Activated CD8-positive, alpha-beta T cell treated with anti-CD3 and anti-CD28 coated beads for 36 hours (primary cell): ENCODE results near the gene SPATA13. TPM values are rescaled to one million over a fixed set of nuclear protein-coding genes. Genes with fewer than 3 reads are reported as not detected.
"Not testable (repeated sequence)": the region's sequence is repeated elsewhere in the genome, so short reads cannot be mapped to it uniquely, and the experiment has no call there.

Experiments used
- ATAC-seq: fragments of 200-7000 bp; cut with Tn5 transposase; one replicate; pipeline ENCODE4 v1.10.0; 2021; ENCODE audit warnings: mild to moderate bottlenecking, moderate library complexity
- CTCF ChIA-PET: fragments of 350-600 bp; sonication (Branson Sonifier 250); formaldehyde crosslinking; loops from one replicate; lab custom pipeline; 2021; ENCODE audit warnings: antibody characterized with exemption; lab: Charles Lee
- POLR2A ChIA-PET: fragments of 350-600 bp; sonication (Branson Sonifier 250); formaldehyde crosslinking; loops from one replicate; lab custom pipeline; 2021; ENCODE audit warnings: antibody characterized with exemption; lab: Charles Lee
- DNase-seq: peaks from one replicate; pipeline ENCODE4 v3.0.0-alpha.2; 2020
- H3K27ac Mint-ChIP-seq: one replicate; pipeline ENCODE4 v1.8.0; 2021; ENCODE audit warnings: mild to moderate bottlenecking, mixed read lengths
- H3K27me3 Mint-ChIP-seq: one replicate; pipeline ENCODE4 v1.8.0; 2021; ENCODE audit warnings: mixed read lengths
- H3K36me3 Mint-ChIP-seq: one replicate; pipeline ENCODE4 v1.8.0; 2021; ENCODE audit warnings: low read depth, mixed read lengths
- H3K4me1 Mint-ChIP-seq: one replicate; pipeline ENCODE4 v1.8.0; 2021; ENCODE audit warnings: low read depth, mixed read lengths
- H3K4me3 Mint-ChIP-seq: one replicate; pipeline ENCODE4 v1.8.0; 2021; ENCODE audit warnings: mild to moderate bottlenecking, moderate library complexity, mixed read lengths
- H3K9me3 Mint-ChIP-seq: one replicate; pipeline ENCODE4 v1.8.0; 2021; ENCODE audit warnings: mixed read lengths
- intact Hi-C: fragments of 100-400 bp; cut with micrococcal nuclease; formaldehyde crosslinking; loops from one replicate; pipeline ENCODE4 v1.10.0; 2022
- total RNA-seq, 2 experiments: library from RNA; stranded (reverse); gene quantifications; one replicate each; pipeline ENCODE4 v1.2.3, GENCODE V29; 2021
- TF ChIP-seq, protein P1 (sequence below): fragments of 200-600 bp; IDR thresholded peaks from one replicate; pipeline ENCODE4 v1.8.0; 2022; ENCODE audit warnings: antibody characterized with exemption, mild to moderate bottlenecking

Gene SPATA13
- total RNA-seq, 2 experiments from 2014 or later, result 47.0 to 47.4 TPM

DNA sequence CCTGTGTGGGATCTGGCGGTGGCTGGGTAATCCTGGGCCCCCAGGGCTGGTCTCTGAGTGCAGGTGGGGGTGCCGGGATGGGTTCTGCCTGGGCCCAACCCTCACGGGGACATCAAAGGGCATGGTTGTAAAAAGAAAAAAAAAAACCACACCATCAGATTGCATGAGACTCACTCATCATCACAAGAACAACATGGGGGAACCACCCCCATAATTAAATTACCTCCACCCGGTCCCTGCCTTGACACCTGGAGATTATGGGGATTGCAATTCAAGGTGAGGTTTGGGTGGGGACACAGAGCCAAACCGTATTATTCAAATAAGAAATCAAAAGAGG is 163.2 kb downstream of the SPATA13 start:
- no peak for DNase-seq
- H3K27me3 Mint-ChIP-seq, result peaks cover 32% of the 10 kb centered on the region
- no peak for ATAC-seq
- H3K27ac Mint-ChIP-seq, result no peak overlapping the region
- no peak overlapping the region for H3K4me3 Mint-ChIP-seq
- H3K4me1 Mint-ChIP-seq, result no peaks in the 10 kb centered on the region
- CTCF ChIA-PET, result interaction anchor here (0.9 to 1.1 kb wide), 2 partner anchors 53 to 95 kb away, joined by 3 read pairs; no protein-coding TSS in a partner anchor
- intact Hi-C loops, result loop anchor here (5.0 kb wide), 1 partner anchor 431 kb away; no protein-coding TSS in a partner anchor
- H3K36me3 Mint-ChIP-seq, result no peaks in the 10 kb centered on the region
- POLR2A ChIA-PET, result no interaction called here
- TF ChIP-seq, protein P1, sequence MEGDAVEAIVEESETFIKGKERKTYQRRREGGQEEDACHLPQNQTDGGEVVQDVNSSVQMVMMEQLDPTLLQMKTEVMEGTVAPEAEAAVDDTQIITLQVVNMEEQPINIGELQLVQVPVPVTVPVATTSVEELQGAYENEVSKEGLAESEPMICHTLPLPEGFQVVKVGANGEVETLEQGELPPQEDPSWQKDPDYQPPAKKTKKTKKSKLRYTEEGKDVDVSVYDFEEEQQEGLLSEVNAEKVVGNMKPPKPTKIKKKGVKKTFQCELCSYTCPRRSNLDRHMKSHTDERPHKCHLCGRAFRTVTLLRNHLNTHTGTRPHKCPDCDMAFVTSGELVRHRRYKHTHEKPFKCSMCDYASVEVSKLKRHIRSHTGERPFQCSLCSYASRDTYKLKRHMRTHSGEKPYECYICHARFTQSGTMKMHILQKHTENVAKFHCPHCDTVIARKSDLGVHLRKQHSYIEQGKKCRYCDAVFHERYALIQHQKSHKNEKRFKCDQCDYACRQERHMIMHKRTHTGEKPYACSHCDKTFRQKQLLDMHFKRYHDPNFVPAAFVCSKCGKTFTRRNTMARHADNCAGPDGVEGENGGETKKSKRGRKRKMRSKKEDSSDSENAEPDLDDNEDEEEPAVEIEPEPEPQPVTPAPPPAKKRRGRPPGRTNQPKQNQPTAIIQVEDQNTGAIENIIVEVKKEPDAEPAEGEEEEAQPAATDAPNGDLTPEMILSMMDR, result no peak
- no peaks in the 10 kb centered on the region for H3K9me3 Mint-ChIP-seq

DNA sequence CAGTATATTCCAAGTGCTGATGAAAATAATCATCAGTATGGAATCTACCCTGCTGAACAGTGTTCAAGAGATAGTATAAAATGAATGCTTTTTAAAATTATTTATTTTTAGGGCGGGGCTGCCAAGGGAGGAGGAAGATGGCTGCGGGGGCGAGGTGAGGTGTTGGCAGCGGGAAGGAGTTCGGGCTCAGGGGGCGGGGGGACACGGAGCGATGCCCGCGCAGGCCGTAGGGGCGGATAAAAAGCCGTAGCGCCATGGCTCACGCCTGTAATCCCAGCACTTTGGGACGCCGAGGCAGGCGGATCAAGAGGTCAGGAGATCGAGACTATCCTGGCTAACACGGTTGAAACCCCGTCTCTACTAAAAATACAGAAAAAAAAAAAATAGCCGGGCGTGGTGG is 167.1 kb downstream of the SPATA13 start:
- H3K9me3 Mint-ChIP-seq, H3K4me1 Mint-ChIP-seq, ATAC-seq, intact Hi-C loops, H3K27ac Mint-ChIP-seq, H3K4me3 Mint-ChIP-seq, CTCF ChIA-PET, DNase-seq, H3K36me3 Mint-ChIP-seq, POLR2A ChIA-PET: not testable (repeated sequence)
- H3K27me3 Mint-ChIP-seq, result peaks cover 42% of the 10 kb centered on the region

DNA sequence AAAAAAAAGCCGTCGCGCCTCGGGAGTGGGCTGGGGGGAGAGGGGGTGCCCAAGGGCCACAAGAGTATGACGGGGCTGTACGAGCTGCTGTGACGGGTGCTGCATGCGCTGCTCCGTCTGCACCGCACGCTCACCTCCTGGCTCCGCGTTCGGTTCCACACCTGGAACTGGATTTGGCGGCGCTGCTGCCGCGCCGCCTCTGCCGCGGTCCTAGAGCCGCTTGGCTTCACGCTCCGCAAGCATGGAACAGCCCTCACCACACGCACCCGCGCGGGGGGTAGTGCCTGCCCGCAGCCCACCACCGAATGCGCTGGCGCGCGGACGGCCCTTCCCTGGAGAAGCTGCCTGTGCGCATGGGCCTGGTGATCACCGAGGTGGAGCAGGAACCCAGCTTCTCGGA is 167.6 kb downstream of the SPATA13 start:
- CTCF ChIA-PET, result no interaction called here
- no peak overlapping the region for H3K4me3 Mint-ChIP-seq
- no peaks in the 10 kb centered on the region for H3K36me3 Mint-ChIP-seq
- intact Hi-C loops, result no loop called here
- H3K27ac Mint-ChIP-seq, result no peak overlapping the region
- no peak for ATAC-seq
- TF ChIP-seq, protein P1, result no peak
- H3K4me1 Mint-ChIP-seq, result no peaks in the 10 kb centered on the region
- POLR2A ChIA-PET, result no interaction called here
- peak; percentile 11 for DNase-seq
- no peaks in the 10 kb centered on the region for H3K9me3 Mint-ChIP-seq
- H3K27me3 Mint-ChIP-seq, result peaks cover 42% of the 10 kb centered on the region

DNA sequence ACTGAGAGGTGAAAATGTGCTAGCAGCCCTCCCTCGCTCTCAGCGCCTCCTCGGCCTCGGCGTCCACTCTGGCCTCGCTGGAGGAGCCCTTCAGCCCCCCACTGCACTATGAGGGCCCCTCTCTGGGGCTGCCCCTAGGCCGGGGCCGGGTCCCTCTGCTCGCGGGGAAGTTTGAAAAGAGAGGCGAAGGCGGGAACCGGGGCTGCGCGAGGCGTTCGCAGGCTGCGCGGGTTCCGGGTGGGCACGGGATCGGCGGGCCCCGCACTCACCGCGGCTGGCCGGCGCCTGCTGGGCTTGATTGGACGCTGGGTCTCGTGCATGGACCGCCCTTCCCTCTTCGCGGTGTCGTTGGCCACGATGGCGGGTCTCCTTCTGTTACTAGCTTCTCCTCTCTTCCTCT is 178.2 kb downstream of the SPATA13 start:
- Mint-ChIP-seq H3K27ac (no peak overlapping the region), H3K4me3 (no peak overlapping the region), H3K27me3 (peaks cover 8% of the 10 kb centered on the region), H3K9me3 (peaks cover 3% of the 10 kb centered on the region), H3K4me1 (no peaks in the 10 kb centered on the region), H3K36me3 (no peaks in the 10 kb centered on the region)
- intact Hi-C loops, result no loop called here
- TF ChIP-seq, protein P1, result no peak
- CTCF ChIA-PET, result no interaction called here
- ATAC-seq, result no peak
- DNase-seq, result no peak
- POLR2A ChIA-PET, result no interaction called here

DNA sequence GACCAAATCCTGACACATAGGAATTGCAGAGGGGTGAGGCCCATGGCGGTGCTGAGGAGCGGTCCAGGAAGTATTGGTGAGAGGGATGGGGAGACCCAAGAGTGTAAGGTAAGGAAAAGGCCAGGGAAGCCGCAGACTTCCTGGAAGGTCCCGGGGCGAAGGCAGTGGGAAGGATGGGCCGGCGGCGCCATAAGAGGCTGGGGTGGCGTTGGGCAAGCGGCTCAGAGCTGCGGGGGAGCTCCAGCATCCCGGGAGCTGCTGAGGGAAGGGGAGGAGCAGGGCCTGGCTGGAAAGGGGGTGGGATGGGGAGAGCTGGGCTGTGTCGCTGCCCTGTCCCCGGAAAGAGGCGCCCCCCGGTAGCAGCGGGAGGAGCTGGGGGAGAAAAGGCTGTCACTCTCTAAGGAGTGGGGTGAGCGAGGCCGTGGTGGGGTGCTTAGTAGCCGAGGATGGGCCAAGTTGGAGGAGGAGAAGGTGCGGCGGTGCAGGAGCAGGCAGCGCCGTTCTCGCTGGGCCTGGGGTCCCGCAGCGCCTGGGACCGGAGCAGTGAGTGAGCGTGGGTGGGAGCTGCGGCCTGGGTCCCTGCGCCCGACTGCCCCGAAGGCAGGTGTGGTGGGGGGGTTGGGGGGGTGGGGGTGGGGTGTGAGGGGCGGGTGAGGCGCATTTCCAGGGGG is 179.6 kb downstream of the SPATA13 start:
- Mint-ChIP-seq H3K36me3 (no peaks in the 10 kb centered on the region), H3K4me1 (no peaks in the 10 kb centered on the region), H3K27ac (no peak overlapping the region), H3K27me3 (peaks cover 1% of the 10 kb centered on the region), H3K9me3 (peaks cover 3% of the 10 kb centered on the region), H3K4me3 (no peak overlapping the region)
- DNase-seq (no peak), ATAC-seq (no peak)
- CTCF ChIA-PET, result no interaction called here
- POLR2A ChIA-PET, result no interaction called here
- TF ChIP-seq, protein P1, result no peak
- intact Hi-C loops, result no loop called here
